HG03378 (cell line): ENCODE data around the gene CNRIP1.
"Not testable (repeated sequence)": the region's sequence is repeated elsewhere in the genome, so short reads cannot be mapped to it uniquely, and the experiment has no call there.

ENCODE experiments used
- ATAC-seq: cut with Tn5 transposase; IDR thresholded peaks from one replicate; pipeline ENCODE4 v1.9.1; 2021; ENCODE audit warnings: mild to moderate bottlenecking, moderate library complexity; ENCODE audit not compliant: unreplicated experiment

CNRIP1 gene, protein sequence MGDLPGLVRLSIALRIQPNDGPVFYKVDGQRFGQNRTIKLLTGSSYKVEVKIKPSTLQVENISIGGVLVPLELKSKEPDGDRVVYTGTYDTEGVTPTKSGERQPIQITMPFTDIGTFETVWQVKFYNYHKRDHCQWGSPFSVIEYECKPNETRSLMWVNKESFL

DNA sequence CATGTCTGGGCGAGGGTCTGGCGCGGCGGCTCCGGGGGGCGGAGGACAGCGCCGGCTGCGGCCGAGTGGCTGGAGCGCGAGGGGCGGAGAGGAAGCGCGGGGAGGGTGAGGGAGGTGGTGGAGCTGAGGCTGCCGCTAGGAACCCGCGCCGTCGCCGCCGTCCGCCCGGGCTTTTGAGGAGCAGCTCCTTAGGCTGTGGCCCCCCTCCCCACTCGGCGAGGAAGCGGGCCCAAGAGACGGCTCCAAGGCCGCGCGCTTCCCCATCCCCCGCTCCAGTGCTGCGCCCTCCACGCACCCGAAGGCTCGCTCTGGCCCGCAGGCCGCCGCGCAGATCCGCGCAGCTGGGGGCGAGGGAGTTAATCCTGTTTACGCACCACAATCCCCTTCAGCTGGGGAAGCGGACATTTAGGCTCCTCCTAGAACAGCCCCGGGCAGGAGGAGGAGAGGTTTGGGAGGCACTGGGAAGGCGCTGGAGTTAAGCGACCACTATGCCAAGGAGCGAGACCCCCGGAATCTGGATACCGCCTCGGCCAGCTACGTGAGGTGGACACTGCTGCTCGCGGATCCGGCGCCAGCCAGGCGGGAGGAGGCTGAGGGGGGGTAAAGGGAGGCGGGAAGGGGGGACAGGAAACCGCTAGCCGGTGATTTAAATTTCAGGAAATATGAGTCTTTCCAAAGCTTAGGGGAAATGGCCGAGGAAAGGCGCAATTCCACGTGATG, at the start of gene CNRIP1:
Gene CNRIP1 (minus strand): TSS at position 552 of the 720 bp plus-strand sequence. CDS start 549 bp downstream, at position 3.
- ATAC-seq: no peak

DNA sequence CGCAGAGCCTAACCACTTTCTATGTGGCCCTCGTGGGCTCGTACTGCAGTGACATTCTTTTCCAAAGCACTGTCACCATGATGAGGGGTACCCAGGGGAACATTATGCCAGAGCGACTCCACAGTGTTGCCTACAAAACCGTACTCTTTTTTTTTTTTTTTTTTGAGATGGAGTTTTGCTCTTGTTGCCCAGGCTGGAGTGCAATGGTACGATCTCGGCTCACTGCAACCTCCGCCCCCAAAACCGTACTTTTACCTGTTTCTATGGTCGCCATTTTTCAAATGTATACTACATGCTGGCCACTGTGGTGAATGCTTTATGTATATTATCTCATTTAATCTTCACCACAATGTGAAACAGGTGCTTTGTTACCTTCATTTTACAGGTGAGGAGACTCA, 49.6 kb upstream of the CNRIP1 start:
- no peak for ATAC-seq

DNA sequence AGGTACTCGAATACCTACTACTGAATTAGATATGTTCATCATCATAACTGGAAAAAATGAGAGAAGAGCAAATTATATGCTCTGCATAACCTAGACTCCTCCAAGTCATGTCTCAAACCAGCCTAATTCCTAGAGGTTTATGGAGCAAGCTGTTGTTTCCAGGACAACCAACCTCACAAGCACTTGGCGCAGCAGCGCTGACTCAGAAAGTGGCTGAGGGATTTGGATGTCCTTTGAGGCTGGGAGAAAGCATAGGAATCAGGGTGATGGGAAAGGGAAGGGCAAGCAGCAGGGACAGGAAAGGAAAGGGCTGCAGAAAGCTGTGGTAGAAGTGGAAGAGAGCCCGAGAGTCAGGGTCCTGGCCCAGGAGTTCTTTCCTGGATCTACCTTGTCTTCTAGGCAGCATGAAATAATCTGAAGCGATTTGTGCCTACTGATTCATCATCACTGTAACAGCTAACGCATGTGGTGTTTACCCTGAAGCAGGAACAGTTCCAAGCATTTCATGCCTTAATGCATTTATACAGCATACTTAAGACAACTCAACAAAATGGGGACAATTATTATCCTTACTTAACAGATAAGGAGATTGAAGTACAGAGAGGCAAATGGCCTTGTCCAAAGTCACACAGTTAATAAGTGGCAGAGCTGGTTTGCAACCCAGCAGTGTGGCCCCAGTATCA, 49.0 kb upstream of the CNRIP1 start:
- no peak for ATAC-seq

DNA sequence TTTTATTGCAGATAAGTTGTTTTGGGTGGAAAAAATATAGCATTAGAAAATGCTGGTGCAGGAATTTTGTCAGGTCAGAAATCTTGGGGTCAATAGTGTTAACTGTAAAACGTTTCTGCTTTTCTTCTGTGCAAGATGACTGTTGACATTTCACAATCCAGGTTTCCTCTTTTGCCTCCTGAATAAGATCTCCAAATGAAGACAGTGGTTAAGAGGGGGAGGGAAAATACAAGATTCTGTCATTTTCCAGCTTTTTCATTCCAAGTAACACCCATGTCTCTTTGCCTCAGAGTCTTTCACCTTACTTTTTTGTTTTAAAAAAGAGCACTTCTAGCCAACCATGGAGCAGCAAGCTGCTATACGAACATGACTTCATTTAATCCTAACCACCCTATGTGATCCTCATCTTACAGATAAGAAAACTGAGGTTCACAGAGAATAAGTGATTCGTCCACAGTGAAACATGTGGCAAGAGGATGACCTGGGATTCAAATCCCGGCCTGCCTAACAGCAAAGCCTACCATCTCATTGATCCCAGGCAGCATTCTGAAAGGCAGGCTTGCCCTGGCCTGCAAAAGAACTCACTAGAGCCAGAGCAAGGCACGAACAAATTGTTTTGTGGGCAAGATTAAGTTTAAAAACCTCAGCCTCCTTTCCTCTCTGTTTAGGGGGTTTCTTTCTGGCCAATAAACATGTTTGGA, 48.4 kb upstream of the CNRIP1 start:
- no peak for ATAC-seq

GRCh38 chr2:68366083-68366560, 46.4 kb upstream of the CNRIP1 start:
- ATAC-seq: peak; percentile 35

- ATAC-seq: peak; percentile 55
Observed at GRCh38 chr2:68365087-68365486, 45.3 kb upstream of the CNRIP1 start, which contains the start of gene PLEK. PLEK (plus strand) TSS chr2:68365282; CDS start chr2:68365352, 70 bp downstream.

DNA sequence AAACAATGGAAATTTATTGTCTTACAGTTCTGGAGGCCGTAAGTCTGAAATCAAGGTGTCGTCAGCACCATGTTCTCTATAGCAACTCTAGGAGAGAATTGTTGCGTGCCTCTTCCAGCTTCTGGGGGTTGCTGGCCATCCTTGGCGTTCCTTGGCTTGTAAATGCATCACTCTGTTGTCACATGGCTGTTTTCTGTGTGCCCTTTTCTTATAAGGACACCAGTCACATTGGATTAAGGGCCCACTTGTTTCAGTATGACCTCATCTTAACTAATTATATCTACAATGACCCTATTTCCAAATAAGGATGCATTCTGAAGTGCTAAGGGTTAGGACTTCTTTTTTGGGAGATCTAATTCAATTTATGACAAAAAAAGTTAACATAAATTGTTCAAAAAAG, 44.0 kb upstream of the CNRIP1 start:
- ATAC-seq: no peak

GRCh38 chr2:68362749-68363148, 43.0 kb upstream of the CNRIP1 start:
- ATAC-seq: no peak

DNA sequence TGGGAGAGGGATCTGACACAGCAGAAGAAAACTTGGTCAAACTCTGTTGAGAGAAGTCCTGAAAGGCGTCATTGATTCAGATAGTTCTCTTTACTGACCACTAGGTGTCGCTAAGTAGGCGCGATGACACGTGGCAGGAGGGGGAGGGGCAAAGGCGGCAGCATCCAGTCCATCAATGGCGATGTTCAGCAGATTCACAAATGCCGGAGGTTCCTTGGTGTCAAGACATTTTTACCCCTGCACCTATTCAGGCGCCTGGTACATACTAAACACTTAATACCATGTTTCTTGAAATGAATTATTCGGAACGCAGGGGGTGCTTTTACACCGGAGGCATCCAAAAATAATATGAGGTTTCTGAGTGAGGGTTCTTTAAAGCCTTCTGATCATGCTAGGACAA, 42.3 kb upstream of the CNRIP1 start:
- peak; percentile 42 for ATAC-seq

- no peak for ATAC-seq
Observed at GRCh38 chr2:68359889-68360288, 40.1 kb upstream of the CNRIP1 start.

GRCh38 chr2:68357605-68358337, 38.0 kb upstream of the CNRIP1 start:
- peak; percentile 64 for ATAC-seq

GRCh38 chr2:68356599-68357239, 37.0 kb upstream of the CNRIP1 start:
- ATAC-seq: no peak

DNA sequence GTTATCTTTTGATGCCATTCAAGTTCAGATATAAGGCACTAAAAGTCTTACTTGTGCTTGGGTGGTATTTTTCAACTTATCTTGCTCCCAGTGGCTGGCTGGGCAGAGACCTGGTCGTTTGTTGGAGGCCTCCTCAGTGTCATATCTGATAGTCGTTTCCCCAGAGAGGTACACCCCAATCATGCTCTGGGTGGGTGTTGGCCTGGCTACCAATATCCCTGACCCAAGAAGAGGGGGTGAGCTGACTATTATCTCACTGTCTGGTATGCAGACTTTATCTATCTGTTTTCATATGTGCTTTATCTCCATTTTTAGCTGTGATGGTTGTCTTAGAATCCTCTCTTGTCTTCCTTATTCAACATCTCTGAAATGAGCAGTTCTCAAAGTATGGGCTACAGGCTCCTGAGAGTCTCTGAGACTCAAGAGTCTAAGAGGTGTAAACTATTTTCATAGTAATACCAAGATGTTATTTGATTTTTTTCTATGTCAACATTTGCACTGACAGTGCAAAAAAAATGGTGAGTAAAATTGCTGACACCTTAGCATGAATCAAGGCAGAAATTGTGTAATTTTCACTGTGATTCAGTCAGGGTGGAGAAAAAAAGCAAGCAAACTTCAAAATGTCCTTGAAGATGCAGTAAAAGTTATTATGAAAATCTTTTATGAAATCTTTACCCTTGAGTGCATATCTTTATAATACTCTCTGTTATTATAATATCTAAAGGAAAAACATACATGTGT, 33.1 kb upstream of the CNRIP1 start:
- no peak for ATAC-seq

GRCh38 chr2:68351997-68352396, 32.2 kb upstream of the CNRIP1 start:
- ATAC-seq: no peak

DNA sequence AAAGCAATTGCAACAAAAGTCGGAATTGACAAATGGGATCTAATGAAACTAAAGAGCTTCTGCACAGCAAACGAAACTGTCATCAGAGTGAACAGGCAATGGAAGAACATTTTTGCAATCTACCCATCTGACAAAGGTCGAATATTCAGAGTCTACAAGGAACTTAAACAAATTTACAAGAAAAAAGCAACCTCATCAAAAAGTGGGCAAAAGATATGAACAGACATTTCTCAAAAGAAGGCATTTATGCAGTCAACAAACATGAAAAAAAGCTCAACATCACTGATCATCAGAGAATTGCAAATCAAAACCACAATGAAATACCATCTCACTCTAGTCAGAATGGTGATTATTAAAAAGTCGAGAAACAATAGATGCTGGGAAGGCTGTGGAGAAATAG, 29.3 kb upstream of the CNRIP1 start:
- ATAC-seq: not testable (repeated sequence)

DNA sequence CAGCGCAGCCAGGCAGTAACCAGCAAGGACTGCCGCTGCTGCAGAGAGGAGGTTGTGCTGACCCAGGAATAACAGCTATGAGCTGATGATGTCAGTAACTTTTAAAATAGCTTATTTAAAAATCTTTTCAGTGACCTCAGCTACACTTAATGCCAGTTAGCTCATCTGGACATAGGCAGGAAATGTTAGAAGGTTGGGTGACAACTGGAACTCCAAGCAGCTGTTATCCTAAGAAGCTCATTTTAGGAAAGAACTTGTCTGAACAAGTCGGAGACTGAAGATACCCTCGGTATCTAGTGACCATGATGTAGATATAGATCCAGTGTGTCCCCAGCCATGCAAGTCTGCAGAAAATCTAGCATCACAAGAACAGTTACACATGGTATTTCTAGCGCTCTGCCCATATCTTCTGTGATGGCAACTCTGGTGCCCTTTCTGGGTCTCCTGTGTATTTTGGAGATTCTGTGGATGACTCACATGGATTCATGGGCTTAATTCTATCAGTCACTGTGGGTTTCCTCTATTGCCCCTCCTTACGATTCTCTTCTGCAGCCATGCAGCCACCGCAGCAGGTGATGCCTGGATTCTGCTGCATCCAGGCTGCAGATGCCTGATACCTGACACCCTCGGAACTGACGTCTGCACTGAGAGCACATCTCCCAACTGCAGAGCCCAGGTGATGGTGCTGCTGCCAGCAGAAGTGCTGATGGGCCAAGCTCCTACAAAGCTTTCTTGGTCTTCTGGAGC, 25.6 kb upstream of the CNRIP1 start:
- no peak for ATAC-seq

- ATAC-seq: no peak
Observed at GRCh38 chr2:68344031-68344430, 24.3 kb upstream of the CNRIP1 start.

GRCh38 chr2:68342470-68342869, 22.7 kb upstream of the CNRIP1 start:
- ATAC-seq: no peak

- no peak for ATAC-seq
Observed at GRCh38 chr2:68341583-68341982, 21.8 kb upstream of the CNRIP1 start.
